HG03575 (cell line): Measurements from ENCODE around the gene DGLUCY.
"Not testable (repeated sequence)": the region's sequence is repeated elsewhere in the genome, so short reads cannot be mapped to it uniquely, and the experiment has no call there.

ENCODE experiments used
- ATAC-seq: cut with Tn5 transposase; IDR thresholded peaks from one replicate; pipeline ENCODE4 v1.9.1; 2021; ENCODE audit not compliant: unreplicated experiment, insufficient number of reproducible peaks, low FRiP score; ENCODE audit errors: extremely low read depth

The DGLUCY gene

DNA sequence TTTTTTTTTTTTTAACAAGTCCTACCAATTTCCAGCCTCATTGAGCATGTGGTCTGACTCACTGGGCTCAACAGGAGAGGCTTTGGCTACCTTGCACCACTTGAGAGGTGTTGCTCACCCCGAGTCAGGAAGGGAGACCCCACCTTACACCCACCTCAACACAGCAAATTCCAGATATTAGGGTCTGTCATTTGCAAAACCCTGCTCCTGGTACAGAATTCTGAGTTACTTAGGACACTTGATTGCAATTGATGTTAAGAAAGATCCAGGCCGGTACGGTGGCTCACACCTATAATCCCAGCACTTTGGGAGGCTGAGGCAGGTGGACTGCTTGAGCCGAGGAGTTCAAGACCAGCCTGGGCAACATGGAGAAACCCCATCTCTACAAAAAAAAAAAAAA, 14.1 kb downstream of the DGLUCY start:
- no peak for ATAC-seq

DNA sequence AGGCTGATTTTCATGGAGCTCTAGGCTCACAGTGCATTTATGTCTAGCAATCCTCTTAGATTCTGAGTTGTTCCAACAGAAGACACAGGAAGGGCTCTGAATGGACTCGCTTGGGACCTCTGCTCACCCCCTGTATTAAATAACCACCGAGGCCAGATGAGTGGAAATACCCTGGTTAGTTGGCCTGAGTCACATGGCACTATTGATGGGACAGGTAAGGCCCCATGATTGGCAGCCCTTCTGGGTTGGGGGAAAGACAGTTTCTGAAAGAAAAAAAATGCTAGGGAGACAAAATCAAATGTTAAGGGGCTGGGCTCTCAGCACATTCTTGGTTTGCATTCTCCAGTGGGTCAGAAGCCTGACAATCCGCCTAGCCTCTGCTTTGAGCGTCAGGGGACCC, 14.8 kb downstream of the DGLUCY start:
- no peak for ATAC-seq

DNA sequence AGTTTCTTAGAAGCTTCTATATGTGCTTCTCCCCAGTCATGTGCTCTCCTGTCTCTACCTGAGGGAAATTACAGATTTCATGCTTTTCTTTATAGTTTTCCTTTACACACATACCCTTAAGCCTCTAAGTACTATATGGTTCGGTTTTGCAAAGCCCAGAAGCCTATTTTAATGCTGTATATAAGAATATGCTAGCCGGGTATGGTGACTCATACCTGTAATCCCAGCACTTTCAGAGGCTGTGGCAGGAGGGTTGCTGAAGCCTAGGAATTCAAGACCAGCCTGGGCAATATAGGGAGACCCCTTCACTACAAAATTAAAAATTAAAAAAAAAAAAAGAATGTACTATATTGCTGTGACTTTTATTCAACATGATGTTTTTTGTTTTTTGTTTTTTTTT, 15.4 kb downstream of the DGLUCY start:
- ATAC-seq = no peak

DNA sequence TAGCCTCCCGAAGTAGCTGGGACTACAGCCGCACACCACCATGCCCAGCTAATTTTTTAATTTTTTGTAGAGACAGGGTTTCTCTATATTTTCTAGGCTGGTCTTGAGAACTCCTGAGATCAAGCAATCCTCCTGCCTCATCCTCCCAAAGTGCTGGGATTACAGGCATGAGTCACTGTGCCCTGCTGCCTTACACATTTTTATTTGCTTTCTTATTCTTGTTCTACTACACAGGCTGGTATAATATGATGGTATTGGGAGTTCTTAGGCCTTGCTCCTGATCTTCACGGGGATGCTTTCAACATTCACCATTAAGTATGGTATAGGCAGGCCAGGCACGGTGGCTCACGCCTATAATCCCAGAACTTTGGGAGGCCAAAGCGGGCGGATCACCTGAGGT, 21.2 kb downstream of the DGLUCY start:
- no peak for ATAC-seq

DNA sequence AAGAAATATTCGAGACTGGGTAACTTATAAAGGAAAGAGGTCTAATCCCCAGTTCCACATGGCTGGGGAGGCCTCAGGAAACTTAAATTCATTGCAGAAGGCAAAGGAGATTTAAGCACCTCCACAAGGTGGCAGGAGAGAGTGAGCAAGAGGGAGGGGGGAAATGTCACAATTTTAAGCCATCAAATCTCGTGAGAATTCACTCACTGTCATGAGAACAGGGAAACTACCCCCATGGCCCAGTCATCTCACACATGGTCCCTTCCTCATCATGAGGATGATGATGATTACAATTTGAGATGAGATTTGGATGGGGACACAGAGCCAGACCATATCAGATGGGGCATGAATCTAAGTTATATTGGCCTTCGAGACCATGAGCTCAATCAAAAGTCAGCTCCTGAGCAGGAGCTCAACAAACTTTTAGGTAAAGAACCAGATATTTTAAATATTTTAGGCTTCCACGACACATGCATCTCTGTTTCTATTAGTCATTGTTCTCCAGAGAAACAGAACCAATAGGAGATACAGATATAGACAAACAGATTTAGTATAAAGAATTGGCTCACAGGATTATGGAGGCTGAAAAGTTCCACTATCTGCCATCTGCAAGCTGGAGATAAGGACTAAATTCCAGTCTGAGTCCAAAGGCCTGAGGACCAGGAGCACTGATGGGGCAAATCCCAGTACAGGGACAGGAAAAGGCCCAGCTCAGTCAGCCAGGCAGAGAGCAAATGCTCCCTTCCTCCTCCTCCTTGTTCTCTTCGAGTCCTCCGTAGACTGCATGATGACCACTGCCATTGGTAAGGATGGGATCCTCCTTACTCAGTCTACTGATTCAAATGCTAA, 24.9 kb downstream of the DGLUCY start:
- ATAC-seq = no peak

DNA sequence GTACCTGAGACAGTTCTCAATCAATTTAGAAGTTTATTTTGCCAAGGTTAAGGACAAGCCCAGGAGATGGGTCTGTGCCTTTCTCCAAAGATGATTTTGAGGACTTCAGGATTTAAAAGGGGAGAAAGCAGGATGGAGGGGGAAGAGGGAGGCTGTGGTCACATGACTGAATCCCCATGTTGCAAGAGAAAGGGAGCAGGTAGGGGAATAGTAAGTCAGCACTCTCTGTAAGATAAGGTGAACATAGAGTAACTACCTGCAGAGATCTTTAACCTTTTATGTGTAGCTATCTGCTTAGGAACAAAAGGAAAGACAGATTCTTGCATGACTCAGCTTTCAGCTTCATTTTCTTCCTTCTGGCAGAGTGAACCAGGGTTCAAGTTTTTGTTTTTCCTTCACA, 25.9 kb downstream of the DGLUCY start:
- no peak for ATAC-seq

DNA sequence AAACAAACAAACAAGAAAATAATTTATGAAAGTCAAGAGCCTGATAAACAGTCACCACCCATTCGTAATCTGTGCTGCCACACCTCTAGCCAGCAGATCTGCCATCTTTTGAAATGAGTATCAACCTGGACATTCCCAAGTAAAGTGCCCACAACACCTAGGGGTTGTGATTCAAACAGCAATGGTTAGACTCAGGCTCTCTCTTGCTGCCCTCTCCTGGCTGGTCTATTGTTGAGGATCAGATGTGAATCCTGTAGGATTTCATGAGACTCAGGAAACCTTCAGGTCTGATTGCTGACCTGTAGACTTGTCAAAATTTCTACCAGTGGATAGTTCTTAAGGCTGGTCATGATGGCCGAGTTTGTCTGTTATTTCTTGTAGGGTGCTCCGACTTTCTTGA, 26.8 kb downstream of the DGLUCY start:
- ATAC-seq = no peak

DNA sequence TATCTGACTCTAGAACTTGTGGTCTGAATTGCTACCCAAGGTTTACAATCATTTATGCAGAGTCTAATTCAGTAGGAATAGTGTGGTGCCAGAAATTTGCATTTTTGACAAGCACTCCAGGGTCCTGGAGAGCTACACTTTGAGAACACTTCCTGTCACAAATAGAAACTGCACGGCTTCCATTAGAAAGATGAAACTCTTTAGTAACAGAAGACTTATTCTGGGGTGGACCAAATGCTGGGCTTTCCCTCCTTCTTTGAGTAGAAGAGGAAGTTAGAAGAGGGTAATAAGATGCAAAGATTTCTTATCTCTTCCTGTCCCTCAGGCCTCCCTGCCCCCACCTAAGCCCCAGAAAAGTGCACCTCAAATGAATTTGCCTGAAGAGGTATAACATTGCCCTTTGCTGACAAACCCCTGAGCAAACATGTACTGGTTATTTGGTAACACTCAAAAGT, 28.4 kb downstream of the DGLUCY start:
- ATAC-seq = peak; percentile 89

DNA sequence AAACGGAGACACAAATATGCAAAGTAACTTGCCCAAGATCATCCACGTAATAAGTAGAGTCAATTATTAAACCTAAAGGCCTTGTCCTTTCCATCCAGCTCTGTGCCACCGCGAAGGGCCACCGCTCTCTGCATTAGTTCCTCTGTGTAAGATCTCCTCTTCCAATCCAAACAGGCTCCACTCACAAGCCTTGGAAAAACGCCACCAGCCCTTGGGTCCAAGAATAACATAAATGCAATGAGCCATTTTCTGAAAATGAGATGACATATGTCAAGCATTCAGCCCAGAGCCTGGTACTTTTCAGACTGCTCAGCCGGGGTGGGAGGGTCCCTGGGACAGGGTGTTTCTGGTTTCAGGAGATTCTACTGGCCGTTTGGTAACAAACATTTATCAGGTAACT, 30.0 kb downstream of the DGLUCY start:
- no peak for ATAC-seq

DNA sequence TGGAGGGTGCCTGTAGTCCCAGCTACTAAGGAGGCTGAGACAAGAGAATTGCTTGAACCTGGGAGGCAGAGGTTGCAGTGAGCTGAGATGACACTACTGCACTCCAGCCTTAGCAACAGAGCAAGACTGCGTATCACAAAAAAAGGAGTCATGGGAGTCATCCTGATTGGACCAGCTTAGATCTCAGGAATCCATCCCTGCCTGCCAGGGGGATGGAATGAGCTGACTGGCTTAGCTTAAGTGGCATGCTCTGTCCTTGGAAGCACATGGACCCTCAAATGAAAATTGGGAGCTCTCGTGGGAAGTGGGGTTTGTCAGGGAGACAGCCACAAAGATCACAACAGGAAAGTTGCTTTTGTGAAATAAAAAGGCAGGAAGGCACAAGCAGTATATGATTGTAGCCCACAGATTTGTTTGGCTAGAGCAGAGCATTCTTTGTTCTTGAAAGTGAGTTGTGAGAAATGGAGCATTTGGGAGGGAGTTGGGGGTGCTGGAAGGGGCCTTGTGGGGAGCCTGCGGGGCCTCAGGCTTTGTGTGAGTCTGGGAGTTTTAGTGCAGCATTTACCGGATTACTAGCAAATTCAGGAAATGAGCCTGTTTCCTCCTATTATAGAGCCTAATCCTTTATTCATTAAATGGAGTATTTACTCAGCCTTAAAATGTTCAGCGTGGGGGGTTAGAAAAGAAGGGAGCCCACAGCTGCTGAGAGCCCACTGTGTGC, 30.7 kb downstream of the DGLUCY start:
- ATAC-seq = no peak

DNA sequence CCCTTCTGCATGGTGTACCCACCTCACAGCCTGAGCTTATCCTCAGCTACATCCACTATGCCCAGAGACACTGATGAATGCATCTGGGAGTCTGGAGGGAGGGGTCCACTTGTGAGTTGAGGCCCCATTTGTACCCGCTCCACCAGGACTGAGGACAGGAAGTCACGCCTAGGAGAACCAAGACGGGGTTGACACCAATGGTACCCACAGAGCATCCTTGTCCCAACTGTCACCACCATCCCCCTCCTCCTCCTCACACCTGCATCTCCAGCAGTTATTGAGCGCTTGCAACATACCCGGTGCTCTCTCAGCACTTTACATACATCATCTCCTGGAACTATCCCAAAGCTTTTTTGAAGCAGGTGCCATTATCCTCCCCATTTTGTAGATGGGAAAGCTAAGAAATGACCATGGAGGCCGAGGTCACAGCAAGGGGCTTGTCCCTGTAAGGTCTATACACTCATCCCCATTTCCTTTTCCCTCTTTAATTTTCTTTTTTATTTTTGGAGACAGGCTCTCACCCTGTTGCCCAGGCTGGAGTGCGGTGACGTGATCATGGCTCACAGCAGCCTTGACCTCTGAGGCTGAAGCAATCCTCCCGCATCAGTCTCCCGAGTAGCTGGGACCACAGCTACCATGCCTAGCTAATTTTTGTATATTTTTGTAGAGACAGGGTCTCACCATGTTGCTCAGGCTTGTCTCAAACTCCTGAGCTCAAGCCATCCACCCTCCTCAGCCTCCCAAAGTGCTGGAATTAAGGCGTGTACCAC, 31.7 kb downstream of the DGLUCY start:
- no peak for ATAC-seq

DNA sequence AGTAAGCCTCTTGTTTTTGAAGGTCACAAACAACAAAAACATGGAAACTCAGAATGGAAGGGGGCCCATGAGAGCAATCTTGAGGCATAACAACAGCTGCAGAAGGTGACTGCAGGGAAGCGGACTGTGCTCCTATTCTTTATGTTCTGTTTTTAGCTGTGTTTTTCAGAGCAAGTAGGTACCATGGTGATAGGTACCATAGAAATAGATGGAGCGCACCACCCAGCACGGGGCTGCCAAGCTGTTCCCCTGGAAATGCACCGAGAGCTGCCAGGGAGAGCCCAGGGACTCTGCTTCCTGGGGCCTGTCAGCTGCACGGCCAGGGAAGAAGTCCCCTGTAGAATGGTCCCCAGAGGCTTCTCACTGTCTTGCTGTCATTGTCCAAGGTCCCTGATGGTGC, 32.8 kb downstream of the DGLUCY start:
- ATAC-seq = no peak

DNA sequence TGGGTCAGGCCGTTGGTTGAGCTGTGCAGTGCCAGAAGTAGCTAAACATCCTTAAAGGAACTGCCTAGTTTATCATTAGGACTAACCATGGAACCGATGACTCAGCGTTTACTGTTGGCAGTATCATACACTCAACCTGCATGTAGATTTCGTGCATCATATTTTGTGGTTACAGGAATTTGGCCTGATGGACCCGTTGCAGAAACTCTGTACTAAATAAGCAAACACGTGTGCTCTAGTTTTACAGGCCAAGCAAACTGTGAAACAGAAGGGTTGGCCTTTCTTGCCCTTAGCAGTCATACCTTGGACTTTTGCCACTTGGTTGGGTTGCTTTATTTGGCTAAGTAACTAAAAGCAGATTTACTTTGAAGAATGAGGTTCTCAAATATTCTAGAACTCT, 35.6 kb downstream of the DGLUCY start:
- ATAC-seq = no peak

DNA sequence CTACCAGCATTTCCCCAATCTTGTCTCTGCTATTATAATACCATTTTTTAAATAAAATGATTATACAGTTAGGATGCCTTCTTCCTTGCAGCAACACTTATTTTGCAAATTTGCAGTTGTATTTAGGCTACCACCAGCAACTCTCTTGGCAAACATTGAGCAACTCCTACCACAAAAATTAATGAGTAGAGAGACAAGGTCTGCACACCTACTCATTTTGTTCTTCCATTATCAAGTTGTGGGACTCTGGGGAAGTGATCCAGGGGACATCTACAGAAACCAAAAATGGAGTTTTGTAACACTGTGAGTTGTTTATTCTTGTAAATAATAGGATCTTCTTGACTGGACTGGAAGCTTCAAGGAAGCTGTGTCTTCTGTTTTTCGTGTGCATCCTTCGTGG, 38.6 kb downstream of the DGLUCY start:
- ATAC-seq = no peak

DNA sequence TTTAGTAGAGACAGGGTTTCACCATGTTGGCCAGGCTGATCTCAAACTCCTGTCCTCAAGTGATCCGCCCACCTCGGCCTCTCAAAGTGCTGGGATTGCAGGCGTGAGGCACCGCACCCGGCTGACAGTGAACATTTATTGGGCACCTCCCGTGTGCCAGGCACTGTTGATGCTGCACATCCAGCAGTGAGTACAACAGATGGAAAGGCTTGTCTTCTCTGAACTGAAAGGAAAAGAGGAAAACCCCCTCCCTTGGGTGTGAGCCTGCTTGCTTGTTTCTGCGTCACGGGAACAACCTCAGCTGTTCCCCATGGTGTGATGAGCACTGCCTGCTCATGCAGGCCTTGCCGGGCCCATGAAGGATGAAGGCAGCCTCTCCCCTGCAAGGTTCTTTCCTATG, 39.5 kb downstream of the DGLUCY start:
- ATAC-seq = no peak

DNA sequence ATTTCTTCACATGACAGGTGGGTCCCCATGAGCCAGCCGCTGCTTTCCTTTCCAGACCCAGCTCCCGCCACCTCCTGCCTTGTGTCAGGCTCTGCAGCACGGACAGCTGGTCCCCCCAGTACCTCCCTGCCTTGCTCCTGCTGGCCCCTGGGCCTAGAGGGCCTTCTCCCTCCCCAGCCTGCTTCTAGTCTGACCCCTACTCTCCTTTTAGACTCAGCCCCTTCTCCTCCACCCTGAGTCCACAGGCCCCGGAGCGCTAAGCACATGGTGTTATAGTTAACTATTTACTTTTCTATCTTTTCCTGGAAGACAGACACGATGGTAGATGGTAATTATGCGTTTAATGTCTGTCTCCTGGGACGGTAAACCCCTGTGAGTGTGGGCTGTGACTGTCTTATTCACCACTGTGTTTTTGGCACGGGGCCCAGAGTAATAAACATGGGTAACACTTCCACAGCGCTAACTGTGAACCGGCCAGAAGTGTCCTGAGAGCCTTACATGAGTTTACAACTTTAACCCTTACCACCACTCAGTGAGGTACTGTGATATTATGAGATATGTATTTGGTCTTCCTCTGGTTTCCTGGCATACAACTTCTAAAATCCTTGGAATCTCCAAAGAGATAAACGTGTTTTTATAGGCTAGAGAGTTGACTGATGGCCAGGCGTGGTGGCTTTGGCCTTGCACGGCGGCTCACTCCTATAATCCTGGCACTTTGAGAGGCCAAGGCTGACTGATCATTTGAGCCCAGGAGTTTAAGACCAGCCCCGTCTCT, 41.2 kb downstream of the DGLUCY start:
- no peak for ATAC-seq

DNA sequence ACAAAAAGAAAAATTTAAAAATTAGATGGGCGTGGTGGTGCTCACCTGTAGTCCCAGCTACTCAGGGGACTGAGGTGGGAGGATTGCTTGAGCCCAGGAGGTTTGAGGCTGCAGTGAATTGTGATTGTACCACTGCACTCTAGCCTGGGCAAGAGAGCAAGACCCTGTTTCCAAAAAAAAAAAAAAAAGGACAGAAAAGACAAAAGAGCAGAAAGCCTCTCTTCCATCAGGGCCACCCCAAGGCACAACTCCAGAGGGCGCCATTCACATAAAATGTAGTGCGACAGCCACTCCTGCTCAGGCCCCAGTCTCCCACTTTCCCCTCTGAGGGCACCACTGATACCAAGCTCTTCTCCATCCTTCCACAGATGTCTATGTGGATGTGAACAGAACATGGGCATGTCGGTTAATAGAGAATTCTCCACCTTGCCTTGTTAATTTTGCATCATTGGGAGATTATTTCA, 41.8 kb downstream of the DGLUCY start:
- ATAC-seq = no peak

DNA sequence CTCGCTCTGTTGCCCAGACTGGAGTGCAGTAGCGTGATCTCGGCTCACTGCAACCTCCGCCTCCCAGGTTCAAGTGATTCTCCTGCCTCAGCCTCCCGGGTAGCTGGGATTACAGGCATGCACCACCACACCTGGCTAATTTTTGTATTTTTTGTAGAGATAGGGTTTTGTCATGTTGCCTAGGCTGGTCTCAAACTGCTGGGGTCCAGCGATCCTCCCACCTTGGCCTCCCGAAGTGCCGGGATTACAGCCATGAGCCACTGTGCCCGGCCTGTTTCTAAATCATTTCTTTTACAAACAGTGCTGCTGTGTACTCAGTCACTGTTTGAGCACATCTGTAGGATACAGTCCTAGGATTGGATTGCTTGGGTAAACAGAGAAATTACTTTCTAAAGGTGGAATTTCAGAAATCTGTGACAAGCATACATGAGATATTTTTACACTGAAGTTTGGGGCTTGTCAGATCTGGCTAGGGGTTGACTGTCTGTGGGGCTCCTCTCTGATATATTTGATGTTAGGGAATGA, 42.3 kb downstream of the DGLUCY start:
- ATAC-seq = not testable (repeated sequence)

DNA sequence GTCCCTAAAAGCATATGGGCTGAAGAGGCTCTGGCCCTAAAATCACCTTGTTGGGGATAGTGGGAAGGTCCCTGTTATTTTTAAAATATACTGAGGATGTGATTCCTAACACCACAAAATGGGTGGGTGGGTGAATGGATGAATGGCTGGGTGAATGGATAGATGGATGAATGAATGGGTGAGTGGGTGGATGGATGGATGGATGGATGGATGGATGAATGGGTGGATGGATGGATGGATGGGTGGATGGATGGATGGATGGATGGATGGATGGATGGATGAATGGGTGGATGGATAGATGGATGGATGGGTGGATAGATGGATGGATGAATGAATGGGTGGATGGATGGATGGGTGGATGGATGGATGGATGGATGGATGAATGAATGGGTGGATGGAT, 43.0 kb downstream of the DGLUCY start:
- not testable (repeated sequence) for ATAC-seq
